Measurements from ENCODE around the gene ZNF747.
A peak's percentile ranks its signal among the peaks of the same experiment; 100 is the strongest.

The ZNF747 gene

DNA sequence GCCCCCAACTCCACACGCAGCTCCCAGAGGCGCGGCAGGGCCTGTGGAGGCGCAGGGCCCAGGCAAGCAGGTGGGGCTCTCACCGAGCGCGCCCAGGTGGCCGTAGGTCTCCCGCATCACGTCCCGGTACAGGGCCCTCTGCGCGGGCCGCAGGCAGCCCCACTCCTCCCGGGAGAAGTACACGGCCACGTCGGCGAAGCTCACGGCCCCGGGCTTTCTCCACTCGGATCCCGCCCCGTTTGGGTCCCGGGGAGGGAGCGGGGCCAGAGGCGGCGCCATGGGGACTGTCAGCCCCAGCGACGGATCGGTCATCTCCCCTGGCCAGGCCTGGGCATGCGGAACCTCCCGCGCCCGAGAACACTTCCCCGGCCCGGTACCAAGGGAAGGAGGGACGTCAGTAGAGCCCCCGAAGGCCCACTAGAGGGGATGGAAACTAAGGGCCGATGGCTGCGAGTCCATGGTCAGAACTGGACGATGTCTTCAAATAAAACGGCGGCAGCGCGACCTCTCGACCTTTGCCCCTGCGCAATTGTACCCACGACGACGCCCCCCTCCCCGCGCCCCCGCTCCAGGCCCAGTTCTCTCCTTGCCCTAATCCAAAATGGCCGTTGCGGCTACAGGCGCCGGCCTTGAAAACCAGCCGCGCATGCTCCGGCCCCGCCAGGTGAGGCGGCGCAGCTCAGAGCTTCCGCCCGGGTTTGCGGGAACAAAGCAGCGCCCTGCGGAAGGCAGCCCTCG, at the start of gene ZNF747:
Gene ZNF747, minus strand, starts transcription at position 491 of the 738 bp plus-strand sequence. Its CDS starts 179 bp downstream, at position 312.
- peak; percentile 97 for DNase-seq

DNA sequence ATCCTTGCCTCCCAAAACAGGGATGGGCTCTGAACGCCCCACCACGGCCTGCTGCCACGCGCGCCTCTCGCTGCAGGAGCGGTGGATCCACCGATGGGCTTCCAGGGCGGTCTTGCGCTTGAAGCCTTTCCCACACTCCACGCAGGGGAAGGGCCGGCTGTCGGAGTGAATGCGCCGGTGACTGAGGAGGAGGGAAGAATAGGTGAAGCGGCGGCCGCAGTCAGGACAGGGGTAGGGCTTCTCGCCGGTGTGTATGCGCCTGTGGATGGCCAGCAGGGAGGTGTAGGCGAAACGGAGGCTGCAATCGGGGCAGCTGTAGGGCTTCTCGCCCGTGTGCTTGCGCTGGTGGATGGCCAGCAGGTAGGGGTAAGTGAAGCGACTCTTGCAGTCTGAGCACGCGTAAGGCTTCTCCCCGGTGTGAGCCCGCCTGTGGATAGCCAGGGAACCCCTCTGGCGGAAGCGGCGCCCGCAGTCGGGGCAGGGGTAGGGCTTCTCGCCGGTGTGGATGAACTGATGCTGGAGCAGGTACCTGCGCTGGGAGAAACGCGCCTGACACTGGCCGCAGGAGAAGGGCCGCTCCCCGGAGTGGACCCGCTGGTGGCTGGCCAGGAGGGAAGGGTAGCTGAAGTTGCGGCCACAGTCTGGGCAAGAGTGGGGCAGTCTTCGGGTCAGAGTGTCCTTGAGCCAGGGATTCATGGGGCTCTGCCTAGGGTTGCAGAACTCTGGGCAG, 48.1 kb upstream of the ZNF747 start:
- no peak for DNase-seq

DNA sequence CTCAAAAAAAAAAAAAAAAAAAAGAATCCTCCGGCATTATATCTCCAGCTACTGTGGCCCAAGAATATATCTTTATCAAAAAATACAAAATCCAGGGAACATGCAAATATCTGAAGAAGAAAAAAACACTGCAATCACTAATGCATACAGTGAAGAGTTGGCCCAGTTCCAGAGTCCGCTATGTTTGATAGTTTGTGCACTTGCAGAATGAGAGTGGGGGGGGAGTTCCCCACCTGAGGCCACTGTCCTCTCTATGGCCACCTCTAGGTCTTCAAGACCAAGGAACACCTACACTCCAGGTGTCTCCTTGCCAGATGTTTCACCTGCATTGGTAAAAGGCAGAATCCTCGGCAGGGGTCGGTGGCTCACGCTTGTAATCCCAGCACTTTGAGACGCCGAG, 46.8 kb upstream of the ZNF747 start:
- DNase-seq = no peak

DNA sequence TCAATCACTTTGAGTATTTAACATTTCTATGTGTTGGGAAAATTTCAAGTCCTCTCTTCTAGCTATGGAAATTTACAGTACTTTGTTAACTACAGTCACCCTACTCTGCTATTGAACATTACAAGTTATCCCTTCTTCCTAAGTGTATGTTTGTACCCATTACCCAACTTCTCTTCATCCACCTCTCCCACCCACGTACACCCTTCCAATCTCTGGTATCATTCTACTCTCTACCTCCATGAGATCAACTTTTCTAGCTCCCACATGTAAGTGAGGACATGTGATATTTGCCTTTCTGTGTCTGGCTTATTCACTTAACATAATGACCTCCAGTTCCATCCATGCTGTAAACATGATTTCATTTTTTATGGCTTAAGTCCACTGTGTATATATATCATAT, 40.0 kb upstream of the ZNF747 start:
- DNase-seq = no peak

DNA sequence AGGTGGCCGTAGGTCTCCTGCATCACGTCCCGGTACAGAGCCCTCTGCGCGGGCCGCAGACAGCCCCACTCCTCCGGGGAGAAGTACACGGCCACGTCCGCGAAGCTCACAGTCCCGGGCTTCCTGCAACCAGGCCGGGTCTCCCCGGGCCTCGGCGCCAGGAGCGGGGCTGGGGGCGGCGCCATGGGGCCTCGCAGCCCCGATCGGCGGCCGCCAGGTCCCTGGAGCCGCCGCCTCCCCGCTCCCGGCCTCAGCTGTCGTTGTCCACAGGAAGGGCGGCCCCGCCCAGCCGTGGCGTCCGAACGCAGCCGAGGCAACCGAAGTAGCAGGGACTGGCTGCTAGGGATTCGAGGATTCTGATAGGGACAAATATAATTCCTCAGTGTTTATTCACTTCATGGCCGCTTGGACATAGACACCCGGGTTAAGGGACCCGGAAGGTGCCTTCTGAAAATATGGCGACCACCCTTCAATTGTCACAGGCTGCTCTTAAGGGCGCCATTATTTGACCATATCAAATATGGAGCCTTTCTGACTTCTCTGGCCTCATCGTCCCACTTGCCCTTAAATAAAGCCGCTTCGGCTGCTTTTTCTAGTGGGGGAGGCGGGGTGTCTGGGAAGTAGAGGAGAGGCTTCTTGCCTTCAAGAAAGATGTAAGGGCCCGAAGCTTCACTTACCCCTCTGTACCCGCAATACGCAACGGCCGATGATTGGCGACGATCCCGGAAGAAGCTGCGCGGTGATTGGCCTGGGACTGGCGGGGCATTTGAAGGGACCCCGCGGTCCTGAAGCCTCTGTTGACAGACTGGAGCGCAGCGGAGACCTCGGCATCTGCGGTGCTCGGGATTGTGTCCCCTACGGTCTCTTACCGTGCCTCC, 37.0 kb upstream of the ZNF747 start, which contains the start of gene ZNF688:
Gene ZNF688, minus strand, starts transcription at position 270 of the 878 bp plus-strand sequence. Its CDS starts 85 bp downstream, at position 185.
- peak; percentile 99 for DNase-seq

DNA sequence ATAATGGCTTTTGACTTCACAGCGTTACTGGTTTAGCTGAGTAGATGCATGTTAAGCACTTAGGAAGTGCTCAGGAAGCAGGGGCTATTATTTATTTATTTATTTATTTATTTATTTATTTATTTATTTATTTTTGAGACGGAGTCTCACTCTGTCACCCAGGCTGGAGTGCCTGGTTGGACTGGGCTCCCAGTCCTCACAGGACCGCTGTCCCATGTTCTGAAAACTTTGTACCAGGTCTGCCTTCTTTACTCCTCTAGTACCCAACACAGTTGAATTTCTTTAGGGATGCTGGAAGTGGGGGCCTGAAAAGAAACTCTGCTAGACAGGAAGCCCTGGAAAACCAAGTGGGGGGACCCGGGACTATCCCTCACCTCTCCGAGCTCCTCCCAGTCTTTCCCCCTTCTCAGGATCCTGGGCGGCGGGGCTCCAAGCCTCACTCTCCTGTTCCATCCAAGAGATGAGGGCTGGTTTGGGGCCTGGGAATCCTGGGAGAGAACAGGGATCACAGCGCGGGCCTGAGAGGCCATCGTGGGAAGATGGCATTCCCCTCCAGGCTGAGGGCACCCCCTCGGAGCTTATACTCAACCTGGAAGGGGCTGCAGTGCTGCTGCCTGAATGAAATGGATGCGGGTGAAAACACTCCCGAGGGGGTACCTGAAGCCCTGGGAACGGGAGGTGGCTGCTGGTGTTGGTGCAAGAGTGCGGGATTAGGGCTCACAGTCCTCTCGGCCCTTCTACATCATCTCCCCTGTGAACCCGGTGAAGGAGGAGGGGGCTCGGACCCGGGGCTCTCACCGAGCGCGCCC, 36.2 kb upstream of the ZNF747 start:
- no peak for DNase-seq

DNA sequence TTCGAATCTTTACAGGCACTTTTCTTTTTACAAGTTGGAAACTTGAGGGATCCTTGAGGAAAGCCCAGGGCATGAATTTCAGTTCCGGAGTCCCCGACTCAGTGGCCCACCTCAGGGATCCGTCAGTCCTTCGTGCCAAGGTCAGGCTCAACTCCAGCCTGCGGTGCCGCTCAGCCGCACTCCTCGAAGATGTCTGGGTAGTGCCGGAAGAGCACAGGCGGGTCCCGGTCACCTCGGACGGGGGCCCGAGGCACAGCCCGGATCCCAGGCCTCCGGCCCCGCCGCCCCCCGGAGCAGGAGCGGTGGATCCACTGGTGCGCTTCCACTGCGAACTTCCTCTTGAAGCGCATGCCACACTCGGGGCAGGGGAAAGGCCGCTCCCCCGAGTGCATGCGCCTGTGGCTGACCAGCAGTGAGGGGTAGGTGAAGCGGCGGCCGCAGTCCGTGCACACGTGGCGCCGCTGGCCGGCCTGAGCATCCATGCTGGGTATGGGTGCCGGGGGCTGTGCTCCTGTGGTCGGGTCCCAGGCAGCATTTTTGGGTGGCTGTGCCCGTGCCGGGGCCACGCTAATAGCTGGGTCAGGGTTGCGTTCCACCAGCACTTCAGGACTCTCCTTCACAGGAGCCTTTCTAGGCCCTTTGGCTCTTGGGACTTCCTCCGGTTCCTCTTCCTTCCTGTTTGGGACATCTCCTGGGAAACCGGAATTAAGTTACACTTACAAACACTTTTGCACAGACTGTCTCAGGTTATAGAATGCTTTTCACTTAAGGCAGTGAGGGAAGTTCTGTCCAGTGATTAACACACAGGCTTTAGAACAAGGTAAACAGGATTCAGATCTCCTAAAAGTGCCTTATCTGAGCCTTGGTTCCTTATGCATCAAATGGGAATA, 35.3 kb upstream of the ZNF747 start:
- no peak for DNase-seq

DNA sequence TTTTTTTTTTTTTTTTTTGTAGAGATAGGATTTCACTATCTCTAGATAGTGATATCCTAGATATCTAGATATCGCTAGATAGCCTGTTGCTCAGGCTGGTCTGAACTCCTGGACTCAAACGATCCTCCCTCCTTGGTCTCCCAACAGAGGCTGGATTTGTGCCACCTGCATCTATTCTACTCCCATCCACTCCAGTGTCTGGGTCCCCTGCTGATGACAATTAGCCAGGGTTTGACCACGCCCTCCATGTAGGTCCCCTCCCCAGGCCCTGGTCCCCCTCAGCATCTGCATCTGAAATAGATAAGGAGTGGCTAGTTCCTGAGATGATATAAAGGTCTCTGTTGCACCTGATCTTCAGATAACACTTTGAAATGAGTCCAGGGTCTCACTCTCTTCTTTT, 34.6 kb upstream of the ZNF747 start:
- DNase-seq = no peak

DNA sequence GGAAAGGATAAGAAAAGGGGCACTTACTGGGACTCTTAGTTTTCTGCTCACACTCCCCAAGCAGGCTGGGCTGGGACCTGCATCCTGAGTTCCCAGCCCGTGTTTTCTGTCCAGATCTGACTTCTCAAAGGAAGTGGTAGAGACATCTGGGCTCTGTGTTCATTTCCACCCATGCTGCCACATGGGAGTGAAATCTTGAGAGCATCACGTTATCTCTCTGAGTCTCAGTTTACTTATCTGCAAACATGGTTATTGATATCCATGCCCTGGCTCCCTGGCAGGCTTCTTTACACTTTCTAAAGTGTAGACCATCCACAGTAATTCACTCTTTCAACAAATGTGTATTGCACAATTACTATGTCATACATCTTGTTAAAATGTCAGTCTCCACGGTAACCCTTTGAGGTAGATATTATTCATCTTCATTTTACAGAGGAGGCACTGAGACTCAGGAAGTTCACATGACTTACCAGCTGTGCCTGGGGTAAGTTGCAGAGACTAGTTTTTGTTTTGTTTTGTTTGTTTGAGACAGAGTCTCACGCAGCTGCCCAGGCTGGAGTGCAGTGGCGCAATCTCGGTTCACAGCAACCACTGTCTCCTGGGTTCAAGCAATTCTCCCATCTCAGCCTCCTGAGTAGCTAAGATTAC, 33.5 kb upstream of the ZNF747 start:
- DNase-seq = peak; percentile 86

DNA sequence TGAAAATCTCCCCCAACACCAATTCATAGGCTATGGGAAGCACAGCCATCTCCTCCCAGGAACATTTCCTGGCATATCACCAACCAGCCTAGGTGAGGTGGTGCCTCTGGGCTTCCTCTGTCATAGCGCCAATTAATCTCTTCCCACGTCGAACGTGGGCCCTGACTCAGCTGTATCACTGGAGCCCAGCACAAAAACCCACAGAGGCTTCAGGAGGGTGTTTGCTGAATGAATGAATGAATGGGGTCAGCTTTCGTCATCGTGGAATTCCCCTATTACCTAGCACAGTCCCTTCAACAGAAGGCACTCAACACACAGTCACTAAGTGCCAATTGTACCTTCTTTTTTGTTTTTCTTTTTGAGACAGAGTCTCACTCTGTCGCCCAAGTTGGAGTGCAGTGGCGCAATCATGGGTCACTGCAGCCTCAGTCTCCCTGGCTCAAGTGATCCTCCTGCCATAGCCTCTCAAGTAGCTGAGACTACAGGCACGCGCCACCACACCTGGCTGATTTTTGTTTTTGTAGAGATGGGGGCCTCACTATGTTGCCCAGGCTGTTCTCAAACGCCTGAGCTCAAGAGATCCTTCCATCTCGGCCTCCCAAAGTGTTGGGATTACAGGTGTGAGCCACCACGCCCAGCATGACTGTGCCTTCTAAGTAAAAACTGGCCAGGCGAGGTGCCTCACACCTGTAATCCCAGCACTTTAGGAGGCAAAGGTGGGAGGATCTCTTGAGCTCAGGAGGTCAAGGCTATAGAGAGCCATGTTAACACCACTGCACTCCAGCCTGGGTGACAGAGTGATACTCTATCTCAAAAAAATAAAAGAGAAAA, 32.7 kb upstream of the ZNF747 start:
- no peak for DNase-seq

DNA sequence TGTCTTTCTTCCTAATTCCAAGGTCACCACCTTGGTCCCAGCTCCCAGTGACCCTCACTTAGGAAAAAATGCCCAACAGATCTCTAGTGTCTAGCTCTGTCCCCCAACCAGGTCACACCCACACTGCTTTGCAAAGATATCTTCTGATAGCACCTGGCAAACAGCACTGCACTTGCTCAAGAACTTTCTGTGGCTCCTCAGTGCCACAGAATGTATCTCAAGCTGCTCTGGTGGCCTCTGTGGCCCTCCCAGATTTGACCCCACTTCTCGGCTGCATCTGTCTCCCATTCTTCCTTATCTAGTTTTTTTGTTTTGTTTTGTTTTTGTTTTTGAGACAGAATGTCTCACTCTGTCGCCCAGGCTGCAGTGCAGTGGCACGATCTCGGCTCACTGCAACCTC, 31.9 kb upstream of the ZNF747 start:
- DNase-seq = no peak

DNA sequence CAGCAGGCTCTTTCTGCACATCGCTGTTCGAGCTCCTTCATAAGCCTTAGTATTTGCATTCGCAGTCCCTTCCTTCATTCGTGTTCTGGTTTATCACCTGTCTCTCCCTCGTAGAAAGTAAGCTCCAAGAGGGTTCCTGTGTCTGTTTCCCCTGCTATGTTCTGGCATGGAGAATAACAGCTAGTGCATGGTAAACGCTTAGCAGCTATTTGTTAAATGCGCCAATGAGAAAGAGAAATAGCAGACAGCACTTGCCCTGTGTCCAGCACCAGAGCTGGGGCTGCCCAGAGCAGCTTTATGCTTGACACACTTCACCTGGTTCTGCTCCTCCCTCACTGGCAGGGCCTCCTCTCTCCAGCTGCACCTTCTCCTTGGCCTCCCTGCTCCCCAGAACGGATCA, 31.3 kb upstream of the ZNF747 start:
- no peak for DNase-seq

DNA sequence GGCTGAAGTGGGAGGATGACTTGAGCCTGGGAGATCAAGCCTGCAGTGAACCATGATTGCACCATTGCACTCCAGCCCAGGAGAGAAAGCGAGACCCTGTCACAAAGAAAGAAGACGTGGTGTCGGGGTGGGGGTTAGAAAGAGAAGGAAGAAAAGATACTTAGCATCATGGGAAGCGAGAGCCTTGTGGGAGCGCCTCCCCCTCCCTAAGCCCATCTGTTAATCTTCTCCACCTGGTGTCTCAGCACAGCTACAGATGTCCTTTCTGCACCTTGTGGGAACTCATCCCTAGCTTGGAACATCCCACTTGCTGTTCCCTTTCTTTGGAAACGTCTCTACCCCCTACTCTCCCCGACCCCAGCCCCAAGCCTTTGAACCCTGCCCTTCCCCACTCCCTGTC, 30.9 kb upstream of the ZNF747 start:
- no peak for DNase-seq

DNA sequence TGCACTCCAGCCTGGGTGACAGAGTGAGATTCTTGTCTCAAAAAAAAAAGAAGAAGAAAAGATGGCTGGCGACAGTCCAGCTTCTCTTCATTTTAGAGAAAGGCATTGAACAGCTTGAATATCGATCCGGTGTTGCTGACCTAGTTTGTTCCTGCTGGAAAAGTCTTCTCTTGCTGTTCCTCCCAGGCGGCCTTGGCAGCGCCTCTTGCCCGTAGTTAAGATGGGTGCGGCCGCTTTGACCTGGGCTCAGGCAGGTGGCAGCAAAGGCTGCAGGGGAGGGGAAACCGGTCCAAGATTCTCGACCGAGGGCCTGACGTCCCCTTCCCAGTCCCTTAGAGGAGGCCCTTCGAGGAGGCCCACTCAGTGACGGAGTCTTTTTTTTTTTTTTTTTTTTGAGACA, 27.4 kb upstream of the ZNF747 start:
- no peak for DNase-seq

DNA sequence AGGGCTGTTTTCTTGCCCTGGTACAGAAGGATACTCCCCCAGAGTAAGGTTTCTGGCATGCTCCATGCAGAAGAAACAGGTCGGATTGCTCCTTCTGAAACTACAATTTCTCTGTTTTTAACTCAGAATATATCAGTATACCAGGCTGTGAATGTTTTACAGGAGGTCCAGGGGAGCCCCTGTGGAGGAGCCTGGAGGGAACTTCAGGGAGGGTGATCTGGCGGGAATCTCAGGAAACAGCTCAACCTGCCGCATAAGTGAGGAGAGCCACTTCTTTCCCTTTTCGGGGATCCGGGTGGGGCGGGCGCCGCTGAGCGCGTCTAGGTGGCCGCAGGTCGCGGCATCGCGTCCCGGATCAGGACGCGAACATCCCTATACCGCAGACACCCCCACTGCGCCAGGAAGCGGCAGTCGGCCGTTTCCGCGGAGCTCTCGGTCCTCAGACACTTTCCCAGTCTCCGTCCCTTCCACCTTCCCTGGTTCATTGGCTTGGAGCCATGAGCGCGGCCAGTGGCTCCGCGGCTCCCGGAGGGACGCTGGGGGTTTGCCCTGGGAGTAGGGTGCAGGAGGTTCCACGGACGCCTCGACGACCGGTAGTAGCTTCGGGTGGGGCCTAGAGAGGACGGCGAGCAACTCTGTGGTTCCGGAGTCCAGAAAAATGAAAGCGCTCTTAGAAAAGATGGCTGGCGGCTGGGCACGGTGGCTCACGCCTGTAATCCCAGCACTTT, 26.6 kb upstream of the ZNF747 start:
- peak; percentile 87 for DNase-seq

DNA sequence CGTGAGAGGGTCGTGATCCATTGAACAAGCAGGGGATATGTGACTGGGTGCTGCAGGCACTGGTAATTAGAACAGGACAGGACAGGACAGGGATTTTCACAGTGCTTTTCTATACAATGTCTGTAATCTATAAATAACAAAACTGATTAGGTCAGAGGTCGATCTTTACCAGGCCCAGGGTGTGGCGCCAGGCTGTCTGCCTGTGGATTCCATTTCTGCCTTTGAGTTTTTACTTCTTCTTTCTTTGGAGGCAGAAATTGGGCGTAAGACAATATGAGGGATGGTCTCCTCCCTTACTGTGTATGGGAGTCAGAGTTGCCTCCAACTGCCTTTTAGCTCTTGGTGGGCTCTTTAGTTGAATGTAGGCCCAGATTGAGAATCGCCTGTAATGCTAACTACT, 25.0 kb upstream of the ZNF747 start:
- peak; percentile 73 for DNase-seq

DNA sequence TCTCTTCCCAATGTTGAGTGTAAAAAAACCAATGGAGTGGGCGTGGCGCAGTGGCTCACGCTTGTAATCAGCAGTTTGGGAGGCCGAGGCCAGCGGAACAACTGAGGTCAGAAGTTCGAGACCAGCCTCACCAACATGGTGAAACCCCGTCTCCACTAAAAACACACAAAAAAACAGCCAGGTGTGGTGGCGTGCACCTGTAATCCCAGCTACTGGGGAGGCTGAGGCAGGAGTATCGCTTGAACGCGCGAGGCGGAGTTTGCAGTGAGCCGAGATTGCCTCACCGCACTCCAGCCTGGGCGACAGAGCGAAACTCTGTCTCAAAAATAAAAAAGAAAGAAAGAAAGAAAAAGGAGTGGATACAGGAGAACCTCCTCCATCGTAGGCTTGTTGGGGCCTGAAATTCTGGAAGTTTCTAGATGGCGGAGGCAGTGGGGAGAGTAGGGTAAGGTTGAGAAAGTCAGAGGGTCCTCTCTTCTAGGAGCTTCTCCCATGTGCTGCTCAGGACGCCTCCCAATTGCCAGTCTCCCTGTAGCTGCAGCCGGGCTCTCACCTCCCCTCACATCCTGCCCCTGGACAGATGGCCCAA, 24.2 kb upstream of the ZNF747 start:
- peak; percentile 56 for DNase-seq

DNA sequence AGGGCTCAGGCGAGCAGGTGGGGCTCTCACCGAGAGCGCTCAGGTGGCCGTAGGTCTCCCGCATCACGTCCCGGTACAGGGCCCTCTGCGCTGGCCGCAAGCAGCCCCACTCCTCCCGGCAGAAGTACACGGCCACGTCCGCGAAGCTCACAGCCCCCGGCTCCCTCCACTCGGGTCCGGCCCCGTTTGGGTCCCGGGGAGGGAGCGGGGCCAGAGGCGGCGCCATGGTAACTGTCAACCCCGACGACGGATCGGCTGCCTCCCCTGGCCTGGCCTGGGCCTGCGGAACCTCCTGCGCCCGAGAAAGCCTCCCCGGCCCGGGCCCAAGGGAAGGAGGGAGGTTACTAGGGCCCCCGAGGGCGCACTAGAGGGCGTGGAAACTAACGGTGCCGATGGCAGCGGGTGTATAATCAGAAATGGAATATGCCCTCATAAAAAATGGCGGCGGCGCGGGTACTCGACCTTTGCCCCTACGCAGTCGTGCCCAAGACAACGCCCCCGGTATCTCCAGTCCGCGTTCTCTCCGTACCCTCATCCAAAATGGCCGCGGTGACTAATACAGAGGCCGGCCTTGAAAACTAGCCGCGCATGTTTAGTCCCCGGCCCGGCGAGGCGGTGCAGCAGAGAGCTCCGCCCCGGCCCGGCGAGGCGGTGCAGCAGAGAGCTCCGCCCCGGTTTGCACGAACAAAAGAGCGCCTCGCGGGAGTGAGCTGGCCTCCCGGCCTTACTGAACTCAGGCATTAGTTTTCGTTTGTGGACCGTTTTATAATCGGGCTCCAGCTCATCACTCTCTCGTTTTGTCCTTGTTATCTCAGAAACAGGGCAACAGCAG, 23.5 kb upstream of the ZNF747 start, which contains the start of gene ZNF764:
Gene ZNF764, minus strand, starts transcription at position 418 of the 832 bp plus-strand sequence. Its CDS starts 192 bp downstream, at position 226.
- peak; percentile 99 for DNase-seq
